Mesothelial cell of epicardium (in vitro differentiated cells): ENCODE results near the gene CASQ2. TPM values are rescaled to one million over a fixed set of nuclear protein-coding genes. Genes with fewer than 3 reads are reported as not detected.
A peak's percentile ranks its signal among the peaks of the same experiment; 100 is the strongest.

Source experiments
- DNase-seq, 2 experiments: peaks; one replicate each; pipeline ENCODE4 v3.0.0; 2021; ENCODE audit warnings: low spot score in 2 of 2; ENCODE audit not compliant: unreplicated experiment in 2 of 2
- H3K27ac Mint-ChIP-seq: 2 replicates; pipeline ENCODE4 v1.8.0; 2021; ENCODE audit warnings: mixed read lengths
- H3K27me3 Mint-ChIP-seq: 2 replicates; pipeline ENCODE4 v1.8.0; 2021; ENCODE audit warnings: low read depth, mixed read lengths
- H3K36me3 Mint-ChIP-seq: 2 replicates; pipeline ENCODE4 v1.8.0; 2021; ENCODE audit warnings: mixed read lengths
- H3K4me1 Mint-ChIP-seq: 2 replicates; pipeline ENCODE4 v1.8.0; 2021; ENCODE audit warnings: mixed read lengths
- H3K4me3 Mint-ChIP-seq: 2 replicates; pipeline ENCODE4 v1.8.0; 2021; ENCODE audit warnings: mild to moderate bottlenecking, moderate library complexity, mixed read lengths
- H3K9me3 Mint-ChIP-seq: 2 replicates; pipeline ENCODE4 v1.8.0; 2021; ENCODE audit warnings: mixed read lengths
- CTCF ChIP-seq: fragments of 200-600 bp; sonication (generic); IDR thresholded peaks from one replicate; pipeline ENCODE4 v1.5.0; 2021; ENCODE audit warnings: antibody characterized with exemption; ENCODE audit not compliant: unreplicated experiment
- total RNA-seq: library from RNA; stranded (reverse); gene quantifications from 3 replicates; pipeline ENCODE4 v1.2.1, GENCODE V29; 2021

The CASQ2 gene
- total RNA-seq, 1 donor from 2014 or later: 0.13 TPM

- H3K4me1 Mint-ChIP-seq: peaks cover 24% of the 10 kb centered on the region
- H3K36me3 Mint-ChIP-seq: no peaks in the 10 kb centered on the region
- H3K27ac Mint-ChIP-seq: no peak overlapping the region
- DNase-seq: no peak
- no peak for TF ChIP-seq CTCF
- no peaks in the 10 kb centered on the region for H3K9me3 Mint-ChIP-seq
- no peak overlapping the region for H3K4me3 Mint-ChIP-seq
- no peaks in the 10 kb centered on the region for H3K27me3 Mint-ChIP-seq
These were observed 29.0 kb upstream of the CASQ2 start for GRCh38 chr1:115797486-115797885.

GRCh38 chr1:115796897-115797296, 28.4 kb upstream of the CASQ2 start:
- Mint-ChIP-seq H3K27me3 (no peaks in the 10 kb centered on the region), H3K36me3 (no peaks in the 10 kb centered on the region), H3K4me1 (peaks cover 24% of the 10 kb centered on the region), H3K9me3 (no peaks in the 10 kb centered on the region), H3K27ac (no peak overlapping the region), H3K4me3 (no peak overlapping the region)
- no peak for DNase-seq
- TF ChIP-seq CTCF: no peak

- no peak for DNase-seq
- no peaks in the 10 kb centered on the region for H3K9me3 Mint-ChIP-seq
- peaks cover 24% of the 10 kb centered on the region for H3K4me1 Mint-ChIP-seq
- peak overlapping the region; percentile 47 for H3K27ac Mint-ChIP-seq
- no peak for TF ChIP-seq CTCF
- no peak overlapping the region for H3K4me3 Mint-ChIP-seq
- no peaks in the 10 kb centered on the region for H3K27me3 Mint-ChIP-seq
- no peaks in the 10 kb centered on the region for H3K36me3 Mint-ChIP-seq
These were observed 27.5 kb upstream of the CASQ2 start for GRCh38 chr1:115796036-115796435.

GRCh38 chr1:115794976-115795639, 26.6 kb upstream of the CASQ2 start:
- peak overlapping the region; percentile 21 for H3K27ac Mint-ChIP-seq
- H3K4me3 Mint-ChIP-seq: no peak overlapping the region
- no peaks in the 10 kb centered on the region for H3K27me3 Mint-ChIP-seq
- no peaks in the 10 kb centered on the region for H3K36me3 Mint-ChIP-seq
- H3K4me1 Mint-ChIP-seq: peaks cover 29% of the 10 kb centered on the region
- TF ChIP-seq CTCF: no peak
- DNase-seq: no peak
- H3K9me3 Mint-ChIP-seq: peaks cover 4% of the 10 kb centered on the region

GRCh38 chr1:115793162-115793561, 24.6 kb upstream of the CASQ2 start:
- no peak for TF ChIP-seq CTCF
- H3K36me3 Mint-ChIP-seq: no peaks in the 10 kb centered on the region
- peaks cover 33% of the 10 kb centered on the region for H3K4me1 Mint-ChIP-seq
- H3K4me3 Mint-ChIP-seq: no peak overlapping the region
- peaks cover 9% of the 10 kb centered on the region for H3K9me3 Mint-ChIP-seq
- H3K27ac Mint-ChIP-seq: no peak overlapping the region
- no peaks in the 10 kb centered on the region for H3K27me3 Mint-ChIP-seq
- no peak for DNase-seq
